HuH-7 (cell line): Measurements from ENCODE around the gene PHKA2.

Experiments used
- DNase-seq: peaks from one replicate; pipeline ENCODE4 v3.0.0; 2011; ENCODE audit warnings: low spot score

PHKA2 gene

DNA sequence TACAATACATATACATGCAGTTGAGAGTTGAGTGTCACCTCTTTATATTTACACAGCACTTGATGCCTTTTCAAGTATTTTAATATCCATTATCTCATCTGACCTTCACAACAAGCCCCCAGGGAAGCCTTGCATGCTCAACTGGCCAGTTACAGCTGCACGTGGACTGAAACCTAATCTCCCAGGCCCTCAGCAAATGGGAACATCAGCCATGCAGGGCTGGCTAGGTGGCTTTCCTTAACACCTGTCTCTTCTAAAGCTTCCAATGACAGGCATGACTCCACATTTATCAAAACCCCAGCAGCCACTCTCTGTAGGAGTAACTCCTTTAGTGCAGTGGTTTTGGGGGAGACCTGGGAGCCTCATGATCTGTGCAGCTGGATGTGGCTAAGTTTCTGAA is 56.4 kb downstream of the PHKA2 start:
- no peak for DNase-seq

DNA sequence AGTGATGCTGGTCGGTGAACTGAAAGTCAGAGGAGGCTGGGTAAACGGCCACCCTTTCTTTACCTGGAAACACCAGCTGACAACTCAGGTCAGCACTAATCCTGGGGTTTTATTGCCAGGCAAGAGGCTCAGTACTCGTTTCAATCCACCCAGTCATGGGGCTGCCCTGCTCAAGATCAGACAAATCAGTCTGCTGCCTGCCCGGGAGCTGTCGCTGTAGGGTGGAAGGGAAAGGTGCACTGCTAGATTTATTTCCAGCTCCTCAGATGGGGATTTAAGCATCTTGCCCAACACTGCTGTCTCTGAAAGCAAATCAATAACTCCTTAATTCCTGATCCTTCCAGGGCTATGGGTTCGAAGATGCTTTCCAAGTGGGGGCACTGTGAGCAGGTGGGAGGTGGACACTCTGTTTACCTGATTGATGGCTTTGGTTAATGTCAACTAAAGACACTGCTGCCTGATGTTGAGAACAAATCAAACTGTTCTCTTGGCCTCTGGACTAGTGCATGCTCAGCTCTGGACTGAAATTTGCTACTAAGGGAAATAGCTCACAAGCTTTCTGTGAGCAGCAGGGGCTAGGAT is 59.3 kb downstream of the PHKA2 start:
- no peak for DNase-seq

DNA sequence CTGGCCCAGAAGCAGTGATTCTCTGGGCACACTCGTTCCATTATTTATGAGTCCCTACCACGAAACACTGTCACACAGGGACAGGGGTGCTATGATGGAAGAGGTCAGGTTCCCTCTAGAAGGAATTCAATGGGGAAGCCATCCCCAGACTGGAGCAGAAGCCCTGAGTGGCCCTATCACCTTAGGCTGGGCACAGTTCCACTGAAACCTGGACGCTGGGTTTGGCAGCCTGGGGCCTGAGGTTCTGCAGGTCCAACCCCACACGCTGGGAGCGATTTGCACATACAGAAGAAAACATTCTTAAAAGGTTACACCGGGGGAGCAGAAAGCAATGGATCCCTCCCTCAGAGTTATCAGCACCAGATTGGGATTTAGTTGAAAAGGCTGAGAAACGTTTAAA is 63.3 kb downstream of the PHKA2 start:
- DNase-seq: no peak

DNA sequence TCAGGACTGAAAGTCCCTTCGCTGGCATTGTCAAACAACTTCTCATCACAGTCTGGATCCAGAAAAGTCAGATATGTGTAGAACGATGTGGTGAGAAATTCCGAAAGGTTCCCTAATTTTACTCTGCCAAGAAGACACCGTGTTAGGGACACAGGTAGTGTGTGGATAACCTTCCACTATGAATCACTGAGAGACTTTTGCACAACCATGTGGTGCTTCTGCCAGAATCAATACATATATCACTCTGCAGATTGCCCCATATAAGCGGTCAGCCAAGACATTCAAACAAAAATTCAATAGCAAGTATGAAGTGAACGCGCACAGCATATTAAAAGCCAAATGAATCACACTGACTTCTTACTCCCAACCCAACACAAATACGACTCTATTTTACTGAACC is 63.8 kb downstream of the PHKA2 start:
- no peak for DNase-seq

DNA sequence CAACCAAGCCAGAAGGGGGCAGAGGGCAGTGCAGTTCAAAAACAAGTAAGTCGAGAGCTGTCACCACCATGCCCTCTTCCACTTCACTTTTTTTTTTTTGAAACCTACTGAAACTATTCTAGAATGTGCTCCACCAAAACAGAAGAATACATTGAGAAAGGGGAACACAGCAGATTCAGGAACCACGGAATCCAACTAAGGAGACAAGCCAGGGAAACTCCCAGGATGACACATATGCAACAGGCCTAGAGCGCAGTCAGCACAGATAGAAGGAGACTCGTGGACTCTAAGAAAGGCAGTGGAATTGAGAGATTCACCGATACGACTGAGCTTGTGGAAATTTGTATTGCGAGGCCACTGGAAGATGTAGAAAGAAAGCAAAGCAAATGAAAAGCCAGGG is 66.1 kb downstream of the PHKA2 start:
- no peak for DNase-seq

DNA sequence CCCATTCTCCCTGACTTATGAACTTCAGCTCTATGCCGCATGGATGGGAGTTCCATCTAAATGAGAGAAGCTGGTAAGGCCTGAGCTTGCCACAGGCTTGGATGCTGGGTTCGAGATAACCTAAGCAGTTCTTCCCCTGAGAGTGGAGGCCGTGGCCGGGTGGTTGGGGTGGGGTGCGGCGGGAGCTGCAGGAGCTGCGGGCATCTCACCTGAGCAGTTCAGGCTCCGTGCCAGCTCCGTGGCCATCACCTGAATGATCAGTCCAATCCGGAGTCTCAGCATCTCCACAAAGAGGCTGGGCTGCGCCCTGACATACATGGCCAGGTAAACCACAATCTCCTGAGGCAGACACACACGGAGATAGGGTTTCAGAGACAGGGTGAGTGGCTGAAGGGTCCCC is 77.6 kb downstream of the PHKA2 start:
- no peak for DNase-seq

DNA sequence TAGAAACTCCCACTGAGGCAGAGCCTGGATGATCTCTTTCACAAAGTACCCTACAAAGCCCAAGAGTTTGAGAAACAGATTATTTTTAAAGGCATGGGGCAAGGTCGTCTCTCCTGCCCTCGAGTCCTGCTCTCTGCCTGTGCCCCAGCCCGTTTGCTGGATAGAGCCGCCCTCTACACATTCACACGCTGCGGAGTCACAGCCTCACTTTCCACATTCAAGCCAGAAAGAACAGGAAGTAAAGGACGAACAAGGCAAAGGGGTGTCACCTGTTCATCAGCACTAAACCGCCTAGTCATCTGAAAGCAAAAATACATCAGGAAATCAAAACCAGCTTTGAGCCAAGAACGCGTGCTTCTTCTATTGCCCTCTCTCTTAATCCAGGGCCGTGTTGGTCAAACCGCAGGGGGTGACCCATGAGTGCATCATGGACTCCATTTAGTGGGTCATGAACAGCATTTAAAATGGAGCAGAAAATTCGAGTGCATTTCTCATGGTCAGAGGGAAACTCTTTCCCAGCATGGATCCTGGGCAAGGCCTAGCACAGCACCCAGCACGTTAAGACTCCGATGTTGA is 83.4 kb downstream of the PHKA2 start:
- DNase-seq: no peak

DNA sequence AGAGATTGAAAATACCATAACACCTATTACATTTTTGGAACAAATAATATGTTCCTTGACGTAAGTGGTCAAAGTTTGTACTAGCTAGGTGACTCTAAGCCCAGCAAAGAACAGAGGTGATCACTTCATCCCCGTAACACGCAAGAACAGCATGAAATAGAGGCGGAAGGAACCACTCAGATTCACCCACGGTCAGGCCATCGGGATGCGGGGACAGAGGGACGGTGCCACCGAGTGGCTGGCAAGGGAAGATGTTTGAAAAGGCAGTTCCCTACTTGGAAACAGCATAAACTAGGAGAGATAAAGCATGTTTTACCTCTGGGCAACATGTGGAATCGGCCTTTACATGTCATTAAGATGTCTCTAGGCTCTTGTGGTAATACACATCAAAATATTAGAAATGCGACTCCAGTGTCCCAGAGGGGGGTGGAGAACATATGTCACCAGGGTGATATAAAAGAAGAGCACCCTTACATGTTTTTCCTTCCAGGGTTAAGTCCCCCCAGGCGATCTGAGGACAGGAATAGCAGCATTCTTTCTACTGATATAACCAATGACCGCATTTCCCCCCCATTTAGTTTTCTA is 84.0 kb downstream of the PHKA2 start:
- peak; percentile 22 for DNase-seq

DNA sequence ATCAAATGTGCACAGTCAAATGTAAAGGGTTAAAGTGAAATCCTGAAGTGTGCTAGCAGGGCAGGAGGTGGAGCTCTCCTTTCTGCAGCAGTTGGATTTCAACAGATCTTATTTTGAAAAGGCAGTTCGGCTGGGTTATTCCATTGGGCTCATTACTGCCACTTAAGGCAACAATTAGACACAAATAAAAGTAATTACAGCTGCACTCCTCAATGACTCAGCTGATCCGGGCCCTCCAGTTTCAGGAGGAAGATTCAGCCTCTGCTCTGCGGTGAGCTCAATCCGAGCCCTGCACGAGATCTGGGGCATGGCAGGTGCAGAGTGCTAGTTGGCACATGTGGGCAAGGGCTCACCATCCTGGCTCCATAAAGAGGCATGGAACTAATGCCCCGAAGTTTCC is 85.4 kb downstream of the PHKA2 start:
- no peak for DNase-seq

DNA sequence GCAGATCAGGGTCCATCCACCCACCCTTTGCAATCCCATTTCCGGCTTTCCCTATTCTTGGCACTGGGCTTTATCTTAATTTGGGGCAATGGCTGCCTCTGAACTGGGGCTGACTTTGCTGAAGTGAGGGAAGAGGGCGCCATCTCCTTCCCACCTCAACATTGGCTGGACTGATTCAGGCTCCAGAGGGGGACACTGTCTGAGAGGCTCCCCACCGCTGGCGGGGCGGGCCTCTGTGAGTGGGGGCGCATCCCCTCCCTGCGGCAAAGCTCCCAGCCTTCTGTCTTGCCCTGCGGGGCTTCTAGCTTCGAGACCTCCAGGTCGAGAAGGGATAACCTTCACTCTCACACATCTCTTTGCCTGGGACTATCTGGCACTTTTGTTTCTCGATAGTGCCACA is 85.8 kb downstream of the PHKA2 start:
- no peak for DNase-seq

DNA sequence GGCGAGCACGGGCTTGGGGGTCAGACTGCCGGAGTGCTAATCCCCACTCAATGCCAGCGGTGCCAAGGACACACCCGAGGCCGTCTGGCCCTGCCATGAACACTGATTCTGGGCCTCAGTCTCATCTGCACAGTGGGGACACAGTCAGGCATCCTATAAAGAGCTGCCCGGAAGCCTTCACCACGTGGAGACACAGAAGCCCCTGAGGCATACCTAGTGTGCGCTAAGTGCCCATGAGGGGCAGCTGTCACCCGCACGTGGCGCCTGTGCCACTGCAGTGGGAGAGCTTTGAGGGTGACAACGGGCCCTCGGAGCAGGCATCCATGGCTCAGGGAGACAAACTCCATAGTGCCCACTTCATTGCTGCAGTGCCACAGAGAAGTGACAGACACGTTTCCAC is 86.3 kb downstream of the PHKA2 start:
- no peak for DNase-seq

DNA sequence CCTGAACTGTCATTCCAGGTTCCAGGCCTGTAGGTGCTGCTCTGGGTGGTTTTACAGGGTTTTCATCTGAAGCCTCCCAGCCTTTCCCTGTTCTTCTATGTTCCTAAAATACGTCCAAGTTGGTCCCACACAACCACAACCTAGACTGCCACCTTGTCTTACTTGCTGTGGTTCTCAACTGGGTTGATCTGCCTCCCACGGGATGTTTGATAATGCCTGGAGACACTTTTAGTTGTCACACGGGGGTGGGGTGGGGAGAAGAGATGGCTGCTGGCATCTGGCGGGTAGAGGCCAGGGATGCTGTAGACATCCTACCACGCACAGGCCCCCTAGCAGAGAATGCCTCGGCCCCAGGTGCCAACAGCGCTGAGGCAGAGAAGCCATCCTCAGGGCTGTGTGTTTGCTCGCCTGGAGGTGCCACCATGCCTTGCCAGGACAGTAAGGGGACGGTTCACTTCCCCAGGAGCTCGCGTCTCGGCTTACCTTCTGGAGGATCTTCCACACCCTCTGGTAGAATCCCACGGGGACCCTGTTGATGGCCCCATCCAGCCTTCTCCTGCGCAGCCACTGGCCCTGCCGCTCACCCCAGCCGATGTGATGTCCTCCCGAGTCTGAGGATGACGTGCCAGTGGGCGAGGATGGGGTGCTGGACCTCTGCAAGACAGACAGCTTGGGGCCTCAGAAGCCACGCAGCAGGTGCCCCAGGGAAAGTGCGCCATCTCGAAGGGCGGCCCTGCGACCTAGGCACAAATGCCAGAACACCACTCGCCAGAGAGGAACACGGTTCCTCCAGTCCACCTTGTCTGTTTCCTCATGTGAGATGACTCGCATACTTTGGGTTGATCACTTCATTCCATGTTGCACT is 87.0 kb downstream of the PHKA2 start:
- no peak for DNase-seq

DNA sequence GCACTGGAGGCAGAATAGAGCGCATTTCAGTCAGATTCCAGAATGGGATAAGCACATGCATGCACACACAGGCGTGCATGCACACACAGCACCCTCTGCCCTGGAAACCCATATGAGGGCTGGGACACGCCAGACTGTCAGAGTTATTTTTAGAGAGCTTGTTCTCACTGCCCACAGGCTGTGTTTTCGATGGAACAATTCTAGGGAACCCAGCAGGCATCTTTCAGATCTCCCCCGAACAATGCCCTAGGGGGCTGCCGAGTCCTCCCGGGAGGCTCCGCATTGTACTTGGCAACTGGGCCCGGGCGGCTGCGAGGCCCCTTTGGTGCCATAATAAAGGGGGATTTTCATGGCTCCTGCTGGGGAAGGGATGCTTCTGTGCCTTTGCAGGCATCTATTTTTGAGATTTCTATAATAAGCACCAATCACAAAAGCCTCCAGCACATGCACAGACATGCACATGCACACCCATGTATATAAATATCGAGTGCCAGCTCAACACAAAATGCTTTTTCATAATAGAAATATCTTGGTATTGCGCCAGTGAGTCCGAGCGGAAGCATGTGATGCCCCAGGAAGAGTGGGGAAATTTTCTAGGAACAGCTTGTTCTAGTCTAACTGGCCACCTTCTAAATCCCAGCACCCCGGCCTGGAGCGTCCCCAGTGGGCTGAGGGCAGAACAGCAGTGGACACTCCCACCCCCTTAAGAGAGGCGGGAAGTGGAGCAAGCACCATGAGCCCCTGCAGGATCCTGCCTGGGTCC is 88.5 kb downstream of the PHKA2 start:
- DNase-seq: no peak

DNA sequence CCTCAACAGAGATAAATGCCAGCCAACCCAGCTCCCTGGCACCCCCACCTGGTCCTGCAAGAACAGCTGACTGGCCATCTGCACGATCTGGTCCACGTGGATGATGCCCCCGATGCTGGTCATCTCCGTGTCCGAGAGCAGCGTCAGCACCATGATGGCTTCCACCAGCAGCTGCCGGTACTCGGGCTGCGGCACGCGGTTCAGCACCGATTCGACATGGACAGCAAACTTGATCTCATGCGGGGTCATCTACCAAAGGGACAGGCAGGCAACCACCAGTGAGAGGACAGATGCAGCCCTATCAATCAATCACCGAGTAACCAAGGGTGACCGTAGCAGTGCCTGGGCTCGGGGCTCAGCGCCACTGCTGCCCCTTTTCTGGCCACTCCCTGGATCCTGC is 89.8 kb downstream of the PHKA2 start:
- DNase-seq: no peak

DNA sequence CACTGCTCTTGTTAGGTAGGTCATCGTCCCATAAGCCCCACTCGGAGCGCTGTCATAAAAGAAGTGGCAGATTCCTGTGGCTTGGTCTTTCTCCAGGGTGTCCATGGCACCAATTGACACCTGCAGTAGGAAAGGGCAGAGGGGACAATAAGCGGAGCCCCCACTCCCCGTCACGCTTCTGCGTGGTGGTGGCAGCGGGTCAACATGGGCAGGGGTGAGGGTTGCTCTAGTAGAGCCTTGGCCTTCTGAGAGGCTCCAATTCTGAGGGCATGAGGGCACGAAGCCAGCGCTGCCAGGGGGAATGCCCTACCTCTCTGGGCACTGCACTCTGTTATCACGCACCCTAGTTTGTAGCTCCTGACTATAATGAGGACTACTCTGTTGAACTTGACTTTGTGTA is 90.4 kb downstream of the PHKA2 start:
- DNase-seq: no peak

DNA sequence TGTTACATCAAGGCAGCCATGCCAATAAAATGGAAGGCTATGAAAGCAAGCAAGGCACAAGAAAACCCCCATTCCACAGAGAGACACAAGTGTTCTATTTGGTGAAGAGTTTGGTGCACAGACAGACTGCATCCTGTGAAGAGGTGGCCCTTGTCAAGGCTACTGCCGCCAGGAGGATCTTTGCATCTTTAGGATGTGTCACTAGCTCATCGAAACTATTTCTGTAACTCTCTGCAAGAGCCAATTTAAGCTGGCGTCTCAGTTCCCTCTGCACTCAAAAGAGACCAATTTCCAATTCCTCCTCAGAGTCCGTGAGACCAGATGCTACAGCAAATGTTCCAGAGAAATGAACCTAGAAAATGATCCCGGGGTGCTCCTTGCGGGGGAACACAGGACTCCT is 91.0 kb downstream of the PHKA2 start:
- no peak for DNase-seq

DNA sequence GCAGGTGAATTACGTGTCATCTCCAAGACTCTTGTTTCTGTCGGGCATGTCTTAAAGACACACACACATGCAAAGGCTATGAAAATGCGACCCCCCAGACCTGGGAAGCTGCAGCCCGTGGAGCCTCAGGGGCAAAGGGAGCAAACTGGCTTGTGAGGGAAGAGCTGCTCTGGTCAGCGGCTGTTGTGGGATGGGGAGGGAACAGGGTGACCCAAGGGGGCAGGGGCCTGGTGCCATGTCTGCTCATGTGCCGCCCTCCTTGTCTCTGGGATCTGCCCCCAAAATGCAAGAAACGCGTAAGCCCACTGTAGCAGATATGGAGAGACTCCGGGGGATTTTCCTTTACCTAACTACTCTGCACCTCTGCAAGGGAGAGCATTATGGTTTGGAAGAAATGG is 92.4 kb downstream of the PHKA2 start:
- DNase-seq: no peak

DNA sequence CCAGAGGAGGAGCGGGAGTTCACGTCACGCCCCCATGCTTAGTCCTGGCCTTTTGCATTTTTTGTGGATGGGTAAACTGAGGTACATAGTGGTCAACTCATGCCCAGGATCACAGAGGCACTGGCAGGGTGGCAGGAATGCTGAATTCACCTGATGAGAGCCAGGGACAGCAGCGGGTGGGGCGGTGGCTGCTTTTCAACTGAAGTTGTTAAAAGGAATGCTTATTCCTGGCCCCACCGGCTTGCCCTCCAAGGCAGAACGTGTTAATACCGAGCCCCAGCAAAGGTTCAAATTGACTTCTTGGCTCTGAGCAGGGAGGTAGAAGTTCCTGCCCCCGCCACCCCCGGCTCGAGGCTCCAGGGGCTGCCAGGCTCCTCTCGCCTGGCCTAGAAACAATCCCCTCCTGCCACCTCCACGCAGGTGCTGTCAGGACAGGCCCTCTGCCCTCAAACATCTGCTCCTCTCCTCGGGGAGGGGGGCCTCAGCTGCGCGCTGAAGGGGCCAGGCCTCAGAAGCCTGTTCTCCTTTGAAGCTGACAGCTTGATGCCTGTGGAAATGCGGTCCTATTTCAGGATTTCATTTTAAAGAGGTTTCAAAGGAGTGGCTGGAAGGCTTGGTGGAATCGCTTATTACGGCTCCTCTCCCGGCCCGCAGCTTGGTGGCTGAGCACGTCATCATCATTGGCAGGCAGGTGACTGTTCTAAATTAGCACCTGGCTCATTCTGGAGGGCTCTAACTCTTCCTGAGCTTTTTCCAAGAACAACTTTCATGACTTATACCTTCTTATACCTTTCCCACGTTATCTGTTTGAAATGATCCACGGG is 93.0 kb downstream of the PHKA2 start:
- no peak for DNase-seq

DNA sequence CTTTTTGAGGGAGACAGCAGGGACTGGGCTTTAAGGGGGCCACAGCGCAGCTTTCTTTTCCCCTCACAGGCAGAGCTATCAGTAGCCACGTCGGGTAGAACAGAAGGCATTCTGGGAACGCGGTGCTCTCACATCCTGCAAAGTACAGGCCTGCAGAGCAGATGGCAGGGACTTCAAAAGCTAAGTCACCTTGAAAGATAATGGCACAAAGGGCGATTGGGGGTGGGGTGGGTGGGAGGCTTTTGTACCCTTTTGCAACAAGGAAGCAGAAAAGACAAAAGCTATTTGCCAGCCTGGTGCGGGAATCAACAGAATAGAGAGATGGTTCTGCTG is 93.9 kb downstream of the PHKA2 start:
- no peak for DNase-seq

DNA sequence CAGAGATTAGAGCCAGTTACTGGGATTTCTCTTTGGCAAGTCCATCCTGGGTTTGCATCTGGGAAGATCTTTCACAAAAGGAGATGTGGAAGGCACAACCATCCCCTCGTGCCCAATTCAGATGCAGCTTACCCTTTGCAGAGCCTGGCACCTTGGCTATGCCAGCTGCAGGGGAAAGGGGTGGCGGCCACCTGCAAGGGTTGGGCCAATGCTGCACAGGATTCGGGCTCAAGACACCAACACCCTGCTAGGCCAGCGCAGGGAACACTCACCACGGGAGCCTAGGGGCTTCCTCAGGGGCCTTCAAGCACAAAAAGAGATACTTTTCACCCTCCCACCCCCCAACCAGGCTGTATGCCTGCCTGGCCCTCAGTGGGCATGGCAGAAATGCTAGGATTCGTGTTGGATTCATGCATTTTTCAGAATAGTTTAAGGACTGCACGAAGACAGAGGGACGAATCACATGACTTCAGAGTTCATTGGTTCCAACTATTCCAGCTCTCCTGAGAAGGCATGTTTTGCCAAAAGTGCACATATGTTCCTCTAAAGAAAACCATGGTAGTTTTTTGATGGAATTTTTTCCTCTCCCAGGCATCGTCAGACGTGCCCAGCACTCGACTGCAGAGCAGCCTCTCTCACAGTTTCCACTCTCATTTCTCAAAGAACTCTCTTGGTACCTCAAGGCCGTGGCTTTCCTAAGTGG is 94.4 kb downstream of the PHKA2 start:
- DNase-seq: no peak

DNA sequence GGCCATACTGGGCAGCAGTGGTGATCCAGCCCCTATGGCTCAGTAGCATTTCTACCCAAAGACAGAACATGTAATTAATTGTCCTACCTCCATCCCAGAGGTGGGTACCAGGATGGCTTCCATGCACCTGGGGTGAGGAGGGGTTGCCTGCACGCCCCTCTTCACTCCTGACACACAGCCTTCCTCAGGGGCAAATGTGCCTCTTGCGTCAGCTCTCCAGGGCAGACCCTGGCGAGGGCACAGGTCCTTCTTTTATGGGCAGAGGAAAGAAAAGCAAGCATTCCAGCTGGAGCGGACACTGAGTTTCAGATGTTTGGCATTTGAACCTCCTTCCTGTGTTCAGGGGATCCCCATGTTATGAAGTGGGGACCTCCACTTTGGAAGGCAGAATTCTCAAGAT is 95.6 kb downstream of the PHKA2 start:
- DNase-seq: no peak
